Caco-2 (cell line): ENCODE data around the gene UPB1. TPM values are rescaled to one million over a fixed set of nuclear protein-coding genes. Genes with fewer than 3 reads are reported as not detected.

Source experiments
- BruUV-seq: library from RNA; stranded (reverse); fragments of 400-500 nt; replicated peaks from 2 replicates; lab custom pipeline; 2021; lab: Mats Ljungman, UMichigan
- CTCF ChIA-PET: fragments of 300-600 bp; sonication (Branson Sonifier 250); formaldehyde crosslinking; loops from one replicate; lab custom pipeline; 2022; ENCODE audit warnings: antibody characterized with exemption; lab: Charles Lee
- POLR2A ChIA-PET: fragments of 300-600 bp; sonication (Branson Sonifier 250); formaldehyde crosslinking; loops from one replicate; lab custom pipeline; 2022; ENCODE audit warnings: antibody characterized with exemption; lab: Charles Lee
- DNase-seq, 2 experiments: peaks; one replicate each; pipeline versions ENCODE4 v3.0.0 to v3.0.0-alpha.2; 2020 to 2022
- H3K27me3 ChIP-seq: replicated peaks from 2 replicates; pipeline ENCODE4 v1.6.0; 2011; ENCODE audit warnings: low read length; ENCODE audit not compliant: control insufficient read depth, insufficient read depth
- H3K36me3 ChIP-seq: 2 replicates; pipeline ENCODE4 v1.5.1; 2011; ENCODE audit warnings: low read length; ENCODE audit not compliant: control insufficient read depth, insufficient read depth
- H3K4me1 ChIP-seq: fragments of 250-450 bp; sonication (Bioruptor Pico); 2 replicates; pipeline ENCODE4 v1.5.1; 2020; ENCODE audit warnings: mild to moderate bottlenecking
- H3K4me3 ChIP-seq: 2 replicates; pipeline ENCODE4 v1.5.1; 2011; ENCODE audit warnings: low read depth, mild to moderate bottlenecking, control low read depth, low read length
- H3K9me3 ChIP-seq: fragments of 250-450 bp; sonication (Bioruptor Pico); 2 replicates; pipeline ENCODE4 v1.5.1; 2020; ENCODE audit warnings: mild to moderate bottlenecking, moderate library complexity
- H3K27ac Mint-ChIP-seq: one replicate; pipeline ENCODE4 v1.8.0; 2022; ENCODE audit warnings: mixed read lengths; ENCODE audit not compliant: unreplicated experiment
- H3K27me3 Mint-ChIP-seq: one replicate; pipeline ENCODE4 v1.8.0; 2022; ENCODE audit warnings: mixed read lengths; ENCODE audit not compliant: insufficient read depth, unreplicated experiment
- H3K36me3 Mint-ChIP-seq: one replicate; pipeline ENCODE4 v1.8.0; 2022; ENCODE audit warnings: mild to moderate bottlenecking, mixed read lengths; ENCODE audit not compliant: insufficient read depth, unreplicated experiment
- H3K4me1 Mint-ChIP-seq: one replicate; pipeline ENCODE4 v1.8.0; 2022; ENCODE audit warnings: low read depth, mixed read lengths; ENCODE audit not compliant: unreplicated experiment
- H3K4me3 Mint-ChIP-seq: one replicate; pipeline ENCODE4 v1.8.0; 2022; ENCODE audit warnings: mild to moderate bottlenecking, moderate library complexity, mixed read lengths; ENCODE audit not compliant: unreplicated experiment
- H3K9me3 Mint-ChIP-seq: one replicate; pipeline ENCODE4 v1.8.0; 2022; ENCODE audit warnings: mixed read lengths; ENCODE audit not compliant: unreplicated experiment
- intact Hi-C: fragments of 100-400 bp; cut with micrococcal nuclease; formaldehyde crosslinking; loops from one replicate; pipeline ENCODE4 v1.10.0; 2022; ENCODE audit not compliant: unreplicated experiment
- total RNA-seq: library from RNA; stranded (reverse); gene quantifications from 2 replicates; pipeline ENCODE4 v1.2.3, GENCODE V29; 2022
- TF ChIP-seq, protein P1 (sequence below), 2 experiments: fragments of 200-600 bp in 1 of 2; IDR thresholded peaks; 1 replicate in 1 of 2; 2 replicates in 1 of 2; pipeline versions ENCODE4 v1.5.1 to v1.8.0; 2011 to 2022; ENCODE audit warnings: antibody characterized with exemption in 1 of 2, control low read depth in 1 of 2, inconsistent platforms in 1 of 2, low read depth in 1 of 2, low read length in 1 of 2, mild to moderate bottlenecking in 1 of 2, moderate library complexity in 1 of 2; ENCODE audit not compliant: insufficient read depth in 1 of 2, severe bottlenecking in 1 of 2, unreplicated experiment in 1 of 2

UPB1 gene
- total RNA-seq, 1 experiment from 2014 or later: 6.7 TPM

DNA sequence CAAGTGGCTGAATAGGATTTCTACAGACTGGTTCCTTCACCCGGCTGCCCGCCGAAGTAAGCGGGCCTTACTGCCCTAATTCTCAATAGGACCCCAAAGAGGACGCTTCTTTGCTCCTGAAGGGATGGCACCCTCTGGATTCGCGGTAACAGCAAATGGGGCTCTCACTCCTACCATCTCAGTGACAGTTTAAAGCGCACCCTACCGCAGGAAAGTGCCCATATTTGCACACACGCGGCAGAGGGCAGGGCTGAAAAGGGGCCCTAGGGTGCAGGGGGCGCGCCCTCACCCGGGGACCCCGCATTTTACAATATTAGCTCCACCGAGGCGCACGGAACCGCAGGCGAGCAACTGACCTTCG is 985 bp upstream of the UPB1 start:
- Mint-ChIP-seq H3K27ac (peak overlapping the region; percentile 88), H3K36me3 (peaks cover 36% of the 10 kb centered on the region), H3K4me3 (peak overlapping the region; percentile 84), H3K27me3 (no peaks in the 10 kb centered on the region), H3K9me3 (no peaks in the 10 kb centered on the region), H3K4me1 (peaks cover 50% of the 10 kb centered on the region)
- ChIA-PET POLR2A (no interaction called here), CTCF (no interaction called here)
- no peaks in the 10 kb centered on the region for H3K36me3 ChIP-seq
- TF ChIP-seq, protein P1, sequence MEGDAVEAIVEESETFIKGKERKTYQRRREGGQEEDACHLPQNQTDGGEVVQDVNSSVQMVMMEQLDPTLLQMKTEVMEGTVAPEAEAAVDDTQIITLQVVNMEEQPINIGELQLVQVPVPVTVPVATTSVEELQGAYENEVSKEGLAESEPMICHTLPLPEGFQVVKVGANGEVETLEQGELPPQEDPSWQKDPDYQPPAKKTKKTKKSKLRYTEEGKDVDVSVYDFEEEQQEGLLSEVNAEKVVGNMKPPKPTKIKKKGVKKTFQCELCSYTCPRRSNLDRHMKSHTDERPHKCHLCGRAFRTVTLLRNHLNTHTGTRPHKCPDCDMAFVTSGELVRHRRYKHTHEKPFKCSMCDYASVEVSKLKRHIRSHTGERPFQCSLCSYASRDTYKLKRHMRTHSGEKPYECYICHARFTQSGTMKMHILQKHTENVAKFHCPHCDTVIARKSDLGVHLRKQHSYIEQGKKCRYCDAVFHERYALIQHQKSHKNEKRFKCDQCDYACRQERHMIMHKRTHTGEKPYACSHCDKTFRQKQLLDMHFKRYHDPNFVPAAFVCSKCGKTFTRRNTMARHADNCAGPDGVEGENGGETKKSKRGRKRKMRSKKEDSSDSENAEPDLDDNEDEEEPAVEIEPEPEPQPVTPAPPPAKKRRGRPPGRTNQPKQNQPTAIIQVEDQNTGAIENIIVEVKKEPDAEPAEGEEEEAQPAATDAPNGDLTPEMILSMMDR (IDR thresholded peaks at IDR 0.05; ENCODE audit: insufficient read depth in 1 of 2, low read depth in 1 of 2, low read length in 1 of 2, severe bottlenecking in 1 of 2, unreplicated experiment in 1 of 2): no peak
- intact Hi-C loops: loop anchor here (1.0 to 2.0 kb wide), 2 partner anchors 12 to 21 kb away; no protein-coding TSS in a partner anchor
- H3K4me3 ChIP-seq: peak overlapping the region; percentile 68
- DNase-seq: no peak
- H3K9me3 ChIP-seq: no peaks in the 10 kb centered on the region
- no peaks in the 10 kb centered on the region for H3K27me3 ChIP-seq
- no TSS peak for BruUV-seq
- peaks cover 49% of the 10 kb centered on the region for H3K4me1 ChIP-seq

DNA sequence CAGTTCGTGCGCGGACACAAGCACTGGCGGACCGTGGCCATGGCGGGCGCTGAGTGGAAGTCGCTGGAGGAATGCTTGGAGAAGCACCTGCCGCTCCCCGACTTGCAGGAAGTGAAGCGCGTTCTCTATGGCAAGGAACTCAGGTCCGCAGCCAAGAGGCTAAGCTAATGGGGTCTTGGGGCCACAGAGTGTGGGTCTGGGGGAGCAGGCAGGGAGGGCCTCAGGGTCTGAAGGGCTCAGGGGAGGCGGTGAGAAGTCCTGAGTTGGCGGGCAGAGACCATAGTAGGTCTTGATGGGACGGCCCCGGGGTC is 188 bp downstream of the UPB1 start:
- POLR2A ChIA-PET: no interaction called here
- Histone ChIP-seq H3K4me3 (peak overlapping the region; percentile 68), H3K36me3 (no peaks in the 10 kb centered on the region), H3K4me1 (peaks cover 61% of the 10 kb centered on the region), H3K27me3 (no peaks in the 10 kb centered on the region), H3K9me3 (no peaks in the 10 kb centered on the region)
- CTCF ChIA-PET: interaction anchor here (0.5 to 1.4 kb wide), 4 partner anchors 11 to 472 kb away, joined by 3 read pairs; no protein-coding TSS in a partner anchor
- Mint-ChIP-seq H3K36me3 (peaks cover 36% of the 10 kb centered on the region), H3K27me3 (no peaks in the 10 kb centered on the region), H3K4me1 (peaks cover 54% of the 10 kb centered on the region), H3K4me3 (peak overlapping the region; percentile 84), H3K9me3 (no peaks in the 10 kb centered on the region), H3K27ac (peak overlapping the region; percentile 88)
- TF ChIP-seq, protein P1 (IDR thresholded peaks at IDR 0.05; ENCODE audit: insufficient read depth in 1 of 2, low read depth in 1 of 2, low read length in 1 of 2, severe bottlenecking in 1 of 2, unreplicated experiment in 1 of 2): no peak
- intact Hi-C loops: loop anchor here (2.0 kb wide), 1 partner anchor 19 kb away; no protein-coding TSS in a partner anchor
- no peak for DNase-seq
- BruUV-seq: no TSS peak

DNA sequence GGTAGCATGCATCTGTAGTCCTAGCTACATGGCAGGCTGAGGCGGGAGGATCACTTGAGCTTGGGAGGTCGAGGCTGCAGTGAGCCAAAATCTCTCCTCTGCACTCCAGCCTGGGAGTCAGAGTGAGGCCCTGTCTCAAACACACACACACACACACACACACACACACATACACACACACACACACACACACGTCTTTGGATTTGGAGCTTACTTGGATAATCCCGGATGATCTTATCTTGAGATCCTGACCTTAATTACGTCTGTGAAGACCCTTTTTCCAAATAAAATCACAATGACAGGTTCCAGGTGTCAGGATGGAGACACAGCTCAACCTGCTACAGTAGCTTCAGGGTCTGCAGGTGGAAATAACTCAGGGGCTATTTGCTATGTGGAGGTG is 1.1 kb downstream of the UPB1 start:
- CTCF ChIA-PET: interaction anchor here (0.6 to 1.5 kb wide), 5 partner anchors 13 to 58 kb away, joined by 3 to 10 read pairs (median 3); no protein-coding TSS in a partner anchor
- Mint-ChIP-seq H3K27me3 (no peaks in the 10 kb centered on the region), H3K36me3 (peaks cover 31% of the 10 kb centered on the region)

More for the DNA sequence above, 1.1 kb downstream of the UPB1 start:
- Histone ChIP-seq H3K36me3 (no peaks in the 10 kb centered on the region), H3K4me3 (no peak overlapping the region), H3K27me3 (no peaks in the 10 kb centered on the region), H3K9me3 (no peaks in the 10 kb centered on the region), H3K4me1 (peaks cover 70% of the 10 kb centered on the region)
- TF ChIP-seq, protein P1 (IDR thresholded peaks at IDR 0.05; ENCODE audit: insufficient read depth in 1 of 2, low read depth in 1 of 2, low read length in 1 of 2, severe bottlenecking in 1 of 2, unreplicated experiment in 1 of 2): no peak
- TSS peak; percentile 39 for BruUV-seq
- Mint-ChIP-seq H3K9me3 (no peaks in the 10 kb centered on the region), H3K4me1 (peaks cover 58% of the 10 kb centered on the region), H3K4me3 (no peak overlapping the region), H3K27ac (no peak overlapping the region)
- POLR2A ChIA-PET: no interaction called here
- no peak for DNase-seq
- intact Hi-C loops: no loop called here
